Renal cortex interstitium (tissue), 11 donors: Measurements from ENCODE around the gene MXI1. TPM values are rescaled to one million over a fixed set of nuclear protein-coding genes. Genes with fewer than 3 reads are reported as not detected.
A peak's percentile ranks its signal among the peaks of the same experiment; 100 is the strongest.
"Not testable (repeated sequence)": the region's sequence is repeated elsewhere in the genome, so short reads cannot be mapped to it uniquely, and the experiment has no call there.

Experiments used
- DNase-seq, 11 donors: peaks; one replicate each; pipeline ENCODE4 v3.0.0-alpha.2; 2013; ENCODE audit warnings: low read depth in 9 of 11, low spot score in 4 of 11; ENCODE audit errors: extremely low read depth in 1 of 11
- polyA plus RNA-seq, 3 donors: library from polyadenylated mRNA; unstranded; fragments of 120-200 nt; gene quantifications; one replicate each; pipeline ENCODE4 v1.2.1, GENCODE V29; 2013; ENCODE audit not compliant: insufficient read length in 3 of 3

Gene MXI1
- polyA plus RNA-seq, 3 donors = 41.5 to 57.5 (median 49.8) TPM

GRCh38 chr10:110259317-110259716, 51.9 kb downstream of the MXI1 start:
- no peak for DNase-seq

- peak in 2 of 11 donors; percentile 9 to 30 for DNase-seq
Observed at GRCh38 chr10:110260746-110261477, 53.5 kb downstream of the MXI1 start.

DNA sequence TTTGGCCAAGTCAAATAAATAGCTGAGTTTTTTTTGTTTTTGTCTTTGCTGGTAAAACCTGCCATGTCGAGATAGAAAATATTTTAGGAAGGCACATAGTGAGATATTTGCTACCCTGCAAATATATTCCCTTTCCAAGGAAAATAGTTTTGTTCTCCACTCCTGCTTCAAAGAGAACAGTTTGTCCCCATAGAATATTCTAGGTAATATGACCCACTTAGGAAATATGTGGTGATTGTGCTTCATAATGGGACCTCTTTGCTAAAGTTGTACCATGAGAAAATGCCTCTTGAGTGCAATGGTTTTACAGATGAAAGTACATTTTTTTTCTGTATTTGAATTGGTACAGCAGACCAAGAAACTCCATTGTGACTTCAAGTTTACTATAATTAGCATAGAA, 55.8 kb downstream of the MXI1 start:
- DNase-seq = no peak

DNA sequence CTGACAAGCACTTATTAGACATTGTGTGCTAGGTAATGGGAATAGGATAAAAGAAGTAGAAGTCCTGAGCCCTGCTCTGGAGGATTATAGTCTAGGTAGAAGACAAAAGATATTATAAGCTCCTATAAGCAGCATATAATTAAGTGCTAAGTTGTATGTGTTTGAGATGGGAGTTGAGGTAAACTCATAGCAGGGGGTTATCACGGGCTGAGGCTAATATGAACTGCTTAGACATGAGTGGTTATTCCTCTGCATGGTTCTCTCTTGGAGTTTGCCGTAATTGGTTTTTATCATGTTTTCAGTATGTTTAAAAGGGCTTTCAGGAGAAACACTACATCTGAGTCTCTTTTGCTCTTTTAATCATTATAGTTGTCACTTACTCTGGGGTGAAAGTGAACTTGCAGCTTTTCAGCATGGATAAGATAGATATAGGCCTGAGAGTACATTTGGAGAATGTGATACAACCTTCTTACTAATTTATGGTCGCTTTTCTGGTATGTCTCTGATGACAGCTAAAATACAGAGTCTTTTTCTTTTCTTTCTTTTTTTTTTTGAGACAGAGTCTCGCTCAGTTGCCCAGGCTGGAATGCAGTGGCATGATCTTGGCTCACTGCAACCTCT, 58.3 kb downstream of the MXI1 start:
- no peak for DNase-seq

DNA sequence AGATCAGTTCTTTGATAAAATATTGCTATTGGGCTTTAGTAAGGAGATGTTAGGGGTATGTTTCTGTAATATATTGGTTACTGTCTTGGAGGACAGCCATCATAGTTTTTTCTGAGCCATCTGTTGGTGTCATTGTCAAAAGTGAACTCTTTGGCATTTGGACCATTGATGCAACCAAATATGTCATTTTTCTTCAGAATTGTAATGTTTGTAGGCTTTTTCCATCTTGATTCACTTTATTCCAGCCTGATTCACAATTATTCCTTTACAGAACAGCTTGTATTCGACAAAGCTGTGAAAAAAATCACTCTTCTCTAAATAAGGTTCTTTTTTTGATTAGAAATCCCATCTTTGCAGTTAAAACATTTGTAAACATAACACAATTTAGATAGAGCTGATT, 59.9 kb downstream of the MXI1 start:
- no peak for DNase-seq

DNA sequence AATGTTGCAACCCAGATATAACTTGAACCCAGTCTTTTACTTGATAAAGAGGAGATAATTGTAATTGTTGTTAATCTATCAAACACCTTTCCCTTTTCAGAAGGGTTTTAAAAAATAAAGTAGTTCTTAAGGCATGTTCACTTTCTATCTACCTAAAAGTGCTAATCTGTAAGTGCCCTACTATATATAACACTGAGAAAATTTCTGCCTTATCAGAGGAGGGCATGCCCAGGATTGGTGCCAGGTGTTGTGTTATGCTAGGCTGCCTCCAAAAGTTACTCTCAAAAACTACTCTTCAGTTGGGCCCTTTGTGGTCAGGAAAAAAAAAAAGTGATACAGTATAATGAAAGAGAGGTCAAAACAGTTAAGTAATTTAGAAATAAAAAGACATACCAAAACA, 61.0 kb downstream of the MXI1 start:
- no peak for DNase-seq

DNA sequence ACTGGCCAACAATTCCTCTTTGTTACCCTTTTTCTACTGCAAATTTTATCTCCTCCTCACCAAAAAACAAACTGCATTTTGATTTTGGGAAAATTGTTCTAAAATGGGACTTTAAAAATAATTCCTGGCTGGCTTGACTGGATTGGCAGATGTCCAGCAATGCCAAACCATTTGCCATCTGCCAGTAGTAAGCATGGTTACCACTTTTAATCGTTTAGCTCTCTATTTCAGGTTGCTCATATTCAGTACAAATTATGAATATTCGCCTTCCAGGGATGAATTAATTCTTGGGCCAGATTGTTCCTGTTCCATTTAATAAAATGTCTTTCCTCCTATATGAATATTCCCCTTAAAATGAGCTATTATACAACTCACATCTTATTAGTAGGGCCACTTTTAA, 61.6 kb downstream of the MXI1 start:
- no peak for DNase-seq

GRCh38 chr10:110269374-110270318, 62.2 kb downstream of the MXI1 start:
- DNase-seq = no peak

GRCh38 chr10:110272995-110273394, 65.6 kb downstream of the MXI1 start:
- DNase-seq = not testable (repeated sequence)

GRCh38 chr10:110273474-110273873, 66.1 kb downstream of the MXI1 start:
- DNase-seq = peak in 2 of 11 donors; percentile 17 to 31

DNA sequence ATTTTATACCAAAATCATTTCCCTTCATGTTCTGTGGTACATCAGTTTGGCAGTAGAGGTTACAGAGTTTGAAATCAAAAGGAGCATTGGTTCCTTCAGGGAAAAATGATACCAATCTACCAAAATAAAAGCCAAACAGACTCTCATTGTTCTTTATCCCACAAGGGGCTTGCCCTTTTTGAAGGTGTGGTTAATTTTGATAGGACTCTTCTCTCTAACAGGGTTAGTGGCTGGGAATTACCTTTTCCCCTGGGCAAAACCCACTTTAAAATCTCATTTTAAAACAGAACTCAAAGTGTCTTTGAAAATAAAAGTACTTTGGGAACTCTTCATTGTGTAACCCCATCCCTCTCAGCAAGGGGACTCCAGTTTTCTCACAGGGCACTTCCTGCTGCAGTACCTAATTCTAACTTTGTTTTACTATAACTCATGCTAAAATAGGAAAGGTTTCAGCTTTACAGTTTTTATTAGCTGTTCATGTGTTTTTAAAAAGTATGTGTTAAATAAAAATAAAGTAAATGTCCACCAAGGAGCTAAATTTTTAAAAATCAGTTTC, 66.7 kb downstream of the MXI1 start:
- no peak for DNase-seq

DNA sequence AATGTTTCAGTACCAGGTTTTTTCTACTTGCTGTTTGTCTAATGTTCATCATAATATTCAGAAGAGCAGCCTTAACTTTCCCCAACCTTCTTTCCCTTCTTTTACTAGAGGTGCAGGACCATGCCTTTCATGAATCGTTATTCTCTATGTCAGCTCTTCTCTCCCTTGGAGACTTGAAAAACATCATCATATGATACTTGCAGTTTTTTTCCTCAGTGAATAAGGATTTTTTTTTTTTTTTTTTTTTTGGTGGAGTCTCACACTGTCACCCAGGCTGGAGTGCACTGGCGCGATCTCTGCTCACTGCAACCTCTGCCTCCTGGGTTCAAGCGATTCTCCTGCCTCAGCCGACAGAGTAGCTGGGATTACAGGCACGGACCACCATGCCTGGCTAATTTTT, 67.2 kb downstream of the MXI1 start:
- no peak for DNase-seq

DNA sequence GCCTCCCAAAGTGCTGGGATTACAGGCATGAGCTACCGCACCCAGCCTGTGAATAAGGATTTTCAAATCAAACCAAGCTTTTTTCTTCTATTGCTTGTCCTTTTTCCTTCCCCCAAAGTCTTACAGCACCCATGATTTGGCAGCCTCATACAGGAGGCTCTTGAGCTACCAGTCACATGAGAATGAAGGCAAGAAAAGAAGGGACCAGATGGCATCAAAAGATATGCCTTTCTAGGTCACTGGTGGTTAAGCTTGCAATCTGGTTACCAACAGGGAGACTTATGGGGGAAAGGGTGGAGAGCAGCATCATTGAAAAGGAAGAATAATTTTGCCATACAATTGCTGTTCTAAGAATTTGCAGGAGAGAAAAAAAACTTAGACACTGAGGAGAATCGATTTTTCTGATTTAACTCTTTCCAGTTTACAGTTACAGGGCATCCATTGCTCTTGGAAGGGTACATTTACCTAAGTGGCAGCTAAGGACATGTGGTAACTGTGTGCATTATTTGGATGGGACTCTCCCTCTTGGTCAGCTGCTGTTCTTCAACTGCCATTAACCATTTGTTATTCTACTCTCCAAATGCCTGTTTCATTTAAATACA, 67.8 kb downstream of the MXI1 start:
- no peak for DNase-seq

DNA sequence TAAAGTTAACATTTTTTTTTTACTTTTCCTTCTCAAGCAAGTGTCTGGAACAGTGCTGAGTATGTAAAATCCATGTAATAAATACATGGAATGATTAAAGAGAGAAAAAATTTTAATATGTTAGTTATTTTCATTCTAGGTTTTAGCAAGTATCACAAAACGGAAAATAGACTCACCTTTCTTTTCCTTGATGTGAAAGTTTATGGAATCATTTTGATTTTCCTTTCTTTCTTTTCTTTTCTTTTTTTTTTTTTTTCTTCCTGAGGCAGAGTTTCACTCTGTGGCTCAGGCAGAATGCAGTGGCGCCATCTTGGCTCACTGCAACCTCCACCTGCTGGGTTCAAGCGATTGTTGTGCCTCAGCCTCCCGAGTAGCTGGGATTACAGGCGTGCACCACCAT, 69.2 kb downstream of the MXI1 start:
- DNase-seq = no peak

DNA sequence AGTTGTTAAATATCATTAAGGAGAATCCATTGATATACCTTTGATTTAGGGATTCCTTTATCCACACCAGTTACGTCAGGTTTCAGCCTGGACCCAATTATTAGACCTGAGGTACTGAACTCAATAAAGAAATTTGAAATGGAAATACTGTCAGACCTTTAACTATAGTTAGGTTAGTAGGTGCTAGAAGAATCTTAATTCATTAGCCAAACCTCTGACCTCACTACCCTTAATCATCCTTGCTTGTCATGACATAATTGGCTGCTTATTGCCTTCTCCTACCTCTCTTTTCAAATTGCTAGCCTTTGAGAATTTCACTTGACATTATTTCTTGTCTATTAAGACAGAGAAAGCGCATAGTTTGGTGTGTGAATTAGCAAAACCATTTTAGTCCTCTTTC, 70.2 kb downstream of the MXI1 start:
- DNase-seq = no peak

DNA sequence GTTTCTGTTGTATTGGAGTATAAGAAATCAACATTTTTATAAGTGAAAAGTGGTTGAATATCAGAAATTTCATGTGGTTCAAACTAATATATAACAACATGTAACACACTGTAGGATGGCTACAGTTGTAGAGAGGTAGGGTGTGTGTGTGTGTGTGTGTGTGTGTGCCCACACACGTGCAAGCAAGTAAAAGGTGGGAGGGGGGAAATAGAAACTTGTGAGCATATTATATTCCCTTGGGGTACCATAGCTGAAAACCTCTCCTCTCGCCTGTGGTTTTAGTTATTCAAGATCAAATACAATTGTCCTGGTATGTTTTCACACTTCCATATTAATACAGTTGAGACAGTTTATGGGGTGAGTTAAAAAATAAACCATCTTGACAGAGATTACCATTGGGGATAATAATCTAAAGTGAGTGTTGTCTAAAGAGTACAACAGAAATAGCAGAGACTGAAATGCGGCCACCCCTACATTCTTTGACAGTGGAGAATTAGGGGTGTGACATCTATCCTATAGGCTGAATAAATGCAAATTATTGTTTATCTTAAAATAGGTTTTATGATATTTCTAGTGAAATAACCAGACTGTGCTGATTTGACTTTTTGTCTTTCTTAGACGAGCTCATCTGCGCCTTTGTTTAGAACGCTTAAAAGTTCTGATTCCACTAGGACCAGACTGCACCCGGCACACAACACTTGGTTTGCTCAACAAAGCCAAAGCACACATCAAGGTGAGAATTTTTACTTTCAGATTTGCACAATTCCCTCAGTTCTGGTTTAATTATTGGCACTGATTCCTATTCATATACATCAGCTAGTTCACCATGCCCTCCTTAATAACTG, 71.4 kb downstream of the MXI1 start:
- DNase-seq = no peak

GRCh38 chr10:110279407-110279986, 72.1 kb downstream of the MXI1 start:
- DNase-seq = peak in 10 of 11 donors; percentile 35 to 64 (median 54)

GRCh38 chr10:110284262-110284661, 76.9 kb downstream of the MXI1 start:
- no peak for DNase-seq
